Ishikawa (cell line): ENCODE measurements around the gene NRXN3.

Experiments
- CEBPB ChIP-seq: IDR thresholded peaks from 2 replicates; pipeline ENCODE4 v1.6.1; 2012
- CREB1 ChIP-seq: IDR thresholded peaks from 2 replicates; pipeline ENCODE4 v1.6.1; 2012; ENCODE audit warnings: low read depth
- EGR1 ChIP-seq: IDR thresholded peaks from 2 replicates; pipeline ENCODE4 v1.6.1; 2012
- EP300 ChIP-seq: IDR thresholded peaks from 2 replicates; pipeline ENCODE4 v1.6.1; 2012; ENCODE audit warnings: borderline replicate concordance
- FOXM1 ChIP-seq: IDR thresholded peaks from 2 replicates; pipeline ENCODE4 v1.6.1; 2012; ENCODE audit warnings: low read depth, borderline replicate concordance
- MAX ChIP-seq: IDR thresholded peaks from 2 replicates; pipeline ENCODE4 v1.6.1; 2012
- NFIC ChIP-seq: IDR thresholded peaks from 2 replicates; pipeline ENCODE4 v1.6.1; 2012
- RAD21 ChIP-seq: IDR thresholded peaks from 2 replicates; pipeline ENCODE4 v1.6.1; 2012; ENCODE audit warnings: low read depth
- REST ChIP-seq: IDR thresholded peaks from 2 replicates; pipeline ENCODE4 v1.6.1; 2012; ENCODE audit warnings: low read depth, mild to moderate bottlenecking
- TAF1 ChIP-seq: IDR thresholded peaks from 2 replicates; pipeline ENCODE4 v1.6.1; 2012; ENCODE audit warnings: low read depth, mild to moderate bottlenecking
- TCF12 ChIP-seq: IDR thresholded peaks from 2 replicates; pipeline ENCODE4 v1.6.1; 2012; ENCODE audit warnings: low read depth
- TEAD4 ChIP-seq: IDR thresholded peaks from 2 replicates; pipeline ENCODE4 v1.6.1; 2012
- USF1 ChIP-seq: IDR thresholded peaks from 2 replicates; pipeline ENCODE4 v1.6.1; 2012
- YY1 ChIP-seq: IDR thresholded peaks from 2 replicates; pipeline ENCODE4 v1.6.1; 2012; ENCODE audit warnings: low read depth
- ZBTB7A ChIP-seq: IDR thresholded peaks from 2 replicates; pipeline ENCODE4 v1.6.1; 2012; ENCODE audit warnings: low read depth

Gene NRXN3

GRCh38 chr14:78282437-78282836, 112.3 kb downstream of the NRXN3 start:
- TF ChIP-seq CREB1 (no peak), USF1 (no peak), EP300 (no peak), REST (no peak), MAX (no peak), EGR1 (no peak)

- no peak for TF ChIP-seq MAX
- TF ChIP-seq TEAD4: no peak
- TF ChIP-seq TCF12: no peak
- TF ChIP-seq YY1: no peak
- TF ChIP-seq CEBPB: no peak
- no peak for TF ChIP-seq NFIC
- TF ChIP-seq REST: no peak
- no peak for TF ChIP-seq USF1
- no peak for TF ChIP-seq FOXM1
- TF ChIP-seq ZBTB7A: no peak
- TF ChIP-seq TAF1: no peak
- no peak for TF ChIP-seq EGR1
- TF ChIP-seq RAD21: no peak
Observed at GRCh38 chr14:78286210-78286609, 116.0 kb downstream of the NRXN3 start.

GRCh38 chr14:78292003-78292402, 121.8 kb downstream of the NRXN3 start:
- TF ChIP-seq TAF1: no peak
- no peak for TF ChIP-seq CREB1
- no peak for TF ChIP-seq FOXM1
- TF ChIP-seq NFIC: no peak
- TF ChIP-seq MAX: no peak
- TF ChIP-seq EP300: no peak
- TF ChIP-seq TCF12: no peak

GRCh38 chr14:78297858-78298257, 127.7 kb downstream of the NRXN3 start:
- no peak for TF ChIP-seq TCF12
- TF ChIP-seq CREB1: no peak
- no peak for TF ChIP-seq NFIC
- TF ChIP-seq YY1: no peak
- TF ChIP-seq FOXM1: no peak
- no peak for TF ChIP-seq TEAD4
- no peak for TF ChIP-seq MAX
- no peak for TF ChIP-seq EGR1
- TF ChIP-seq USF1: no peak
- no peak for TF ChIP-seq RAD21
- TF ChIP-seq CEBPB: no peak
- TF ChIP-seq EP300: no peak

- TF ChIP-seq MAX (no peak), ZBTB7A (no peak), USF1 (no peak), EGR1 (no peak), REST (no peak), NFIC (no peak), CEBPB (no peak), TCF12 (no peak), CREB1 (no peak), FOXM1 (no peak), RAD21 (no peak), TEAD4 (no peak), TAF1 (no peak), YY1 (no peak), EP300 (no peak)
Observed at GRCh38 chr14:78298298-78298697, 128.1 kb downstream of the NRXN3 start.
